ENCODE results near the gene ASL. TPM values are rescaled to one million over a fixed set of nuclear protein-coding genes. Genes with fewer than 3 reads are reported as not detected.

The ASL gene
- total and polyA plus RNA-seq, 9 of the 15 experiments (the other 6 are each of a cell fraction or from before 2014, with no cell fraction given): 2.6 to 67.0 (median 33.3) TPM

- no peak for TF ChIP-seq PCBP2 (IDR thresholded peaks at IDR 0.05; ENCODE audit: low read depth, low read length, poor library complexity, severe bottlenecking)
- no peak for TF ChIP-seq PRMT5 (CRISPR knock-in tag; IDR thresholded peaks at IDR 0.05)
- TF ChIP-seq GATAD2A (IDR thresholded peaks at IDR 0.05): peak; percentile 95
- no peak for TF ChIP-seq ZNF197 (CRISPR knock-in tag; IDR thresholded peaks at IDR 0.05; ENCODE audit: low read depth)
- TF ChIP-seq ZNF444 (CRISPR knock-in tag; IDR thresholded peaks at IDR 0.05): no peak
- TF ChIP-seq BRF2 (IDR thresholded peaks at IDR 0.05; ENCODE audit: borderline replicate concordance, insufficient read depth, insufficient read length): no peak
- TF ChIP-seq CXXC5 (CRISPR knock-in tag; IDR thresholded peaks at IDR 0.05): peak; percentile 55
- TF ChIP-seq, protein P1, sequence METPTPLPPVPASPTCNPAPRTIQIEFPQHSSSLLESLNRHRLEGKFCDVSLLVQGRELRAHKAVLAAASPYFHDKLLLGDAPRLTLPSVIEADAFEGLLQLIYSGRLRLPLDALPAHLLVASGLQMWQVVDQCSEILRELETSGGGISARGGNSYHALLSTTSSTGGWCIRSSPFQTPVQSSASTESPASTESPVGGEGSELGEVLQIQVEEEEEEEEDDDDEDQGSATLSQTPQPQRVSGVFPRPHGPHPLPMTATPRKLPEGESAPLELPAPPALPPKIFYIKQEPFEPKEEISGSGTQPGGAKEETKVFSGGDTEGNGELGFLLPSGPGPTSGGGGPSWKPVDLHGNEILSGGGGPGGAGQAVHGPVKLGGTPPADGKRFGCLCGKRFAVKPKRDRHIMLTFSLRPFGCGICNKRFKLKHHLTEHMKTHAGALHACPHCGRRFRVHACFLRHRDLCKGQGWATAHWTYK (CRISPR knock-in tag; IDR thresholded peaks at IDR 0.05): no peak
- peak; percentile 48; the same call in 1 of the 2 replicates for TF ChIP-seq MECOM (CRISPR knock-in tag; IDR thresholded peaks at IDR 0.05)
- TF ChIP-seq, protein P2, sequence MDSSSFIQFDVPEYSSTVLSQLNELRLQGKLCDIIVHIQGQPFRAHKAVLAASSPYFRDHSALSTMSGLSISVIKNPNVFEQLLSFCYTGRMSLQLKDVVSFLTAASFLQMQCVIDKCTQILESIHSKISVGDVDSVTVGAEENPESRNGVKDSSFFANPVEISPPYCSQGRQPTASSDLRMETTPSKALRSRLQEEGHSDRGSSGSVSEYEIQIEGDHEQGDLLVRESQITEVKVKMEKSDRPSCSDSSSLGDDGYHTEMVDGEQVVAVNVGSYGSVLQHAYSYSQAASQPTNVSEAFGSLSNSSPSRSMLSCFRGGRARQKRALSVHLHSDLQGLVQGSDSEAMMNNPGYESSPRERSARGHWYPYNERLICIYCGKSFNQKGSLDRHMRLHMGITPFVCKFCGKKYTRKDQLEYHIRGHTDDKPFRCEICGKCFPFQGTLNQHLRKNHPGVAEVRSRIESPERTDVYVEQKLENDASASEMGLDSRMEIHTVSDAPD (CRISPR knock-in tag; IDR thresholded peaks at IDR 0.05): no peak
- no peak for TF ChIP-seq YBX1 (IDR thresholded peaks at IDR 0.05)
- TF ChIP-seq MTA3 (IDR thresholded peaks at IDR 0.05; ENCODE audit: borderline replicate concordance): 0 out of 2 replicates have a peak, but pooled peaks have one; percentile 56
- TF ChIP-seq, protein P3, sequence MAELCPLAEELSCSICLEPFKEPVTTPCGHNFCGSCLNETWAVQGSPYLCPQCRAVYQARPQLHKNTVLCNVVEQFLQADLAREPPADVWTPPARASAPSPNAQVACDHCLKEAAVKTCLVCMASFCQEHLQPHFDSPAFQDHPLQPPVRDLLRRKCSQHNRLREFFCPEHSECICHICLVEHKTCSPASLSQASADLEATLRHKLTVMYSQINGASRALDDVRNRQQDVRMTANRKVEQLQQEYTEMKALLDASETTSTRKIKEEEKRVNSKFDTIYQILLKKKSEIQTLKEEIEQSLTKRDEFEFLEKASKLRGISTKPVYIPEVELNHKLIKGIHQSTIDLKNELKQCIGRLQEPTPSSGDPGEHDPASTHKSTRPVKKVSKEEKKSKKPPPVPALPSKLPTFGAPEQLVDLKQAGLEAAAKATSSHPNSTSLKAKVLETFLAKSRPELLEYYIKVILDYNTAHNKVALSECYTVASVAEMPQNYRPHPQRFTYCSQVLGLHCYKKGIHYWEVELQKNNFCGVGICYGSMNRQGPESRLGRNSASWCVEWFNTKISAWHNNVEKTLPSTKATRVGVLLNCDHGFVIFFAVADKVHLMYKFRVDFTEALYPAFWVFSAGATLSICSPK (IDR thresholded peaks at IDR 0.05; ENCODE audit: borderline replicate concordance): peak; percentile 67; the same call in 1 of the 2 replicates
- no peak for TF ChIP-seq SIRT6 (IDR thresholded peaks at IDR 0.05; ENCODE audit: low read depth, low read length)
- no peak for TF ChIP-seq POU5F1 (IDR thresholded peaks at IDR 0.05; ENCODE audit: borderline replicate concordance, low read depth, low read length, partially characterized antibody)
- no peak for TF ChIP-seq ZBTB49 (CRISPR knock-in tag; IDR thresholded peaks at IDR 0.05; ENCODE audit: borderline replicate concordance)
- TF ChIP-seq FUS (optimal IDR thresholded peaks at IDR 0.05; ENCODE audit: low read depth, low read length): no peak
These were observed 24.2 kb downstream of the ASL start (continued) for GRCh38 chr7:66099551-66100407.

All from K562 (cell line).